GM21723 (cell line): Measurements from ENCODE around the gene GPC1.

Experiments
- ATAC-seq: cut with Tn5 transposase; IDR thresholded peaks from one replicate; pipeline ENCODE4 v1.9.1; 2021; ENCODE audit warnings: mild to moderate bottlenecking, moderate library complexity; ENCODE audit not compliant: unreplicated experiment

Gene GPC1

GRCh38 chr2:240442891-240443715 lies 7.6 kb downstream of the GPC1 start:
- no peak for ATAC-seq

- ATAC-seq = no peak
These were observed 8.4 kb downstream of the GPC1 start for GRCh38 chr2:240443891-240444301.

- ATAC-seq = no peak
These were observed 9.0 kb downstream of the GPC1 start for GRCh38 chr2:240444464-240444863.

GRCh38 chr2:240445961-240446663 lies 10.6 kb downstream of the GPC1 start:
- no peak for ATAC-seq

GRCh38 chr2:240446664-240447175 lies 11.3 kb downstream of the GPC1 start:
- no peak for ATAC-seq

GRCh38 chr2:240447331-240447730 lies 11.9 kb downstream of the GPC1 start:
- no peak for ATAC-seq

- no peak for ATAC-seq
These were observed 12.5 kb downstream of the GPC1 start for GRCh38 chr2:240447934-240448333.

GRCh38 chr2:240448387-240449274 lies 13.2 kb downstream of the GPC1 start:
- ATAC-seq = no peak

GRCh38 chr2:240449764-240450531 lies 14.5 kb downstream of the GPC1 start:
- no peak for ATAC-seq

GRCh38 chr2:240450532-240451107 lies 15.2 kb downstream of the GPC1 start:
- ATAC-seq = no peak

GRCh38 chr2:240451108-240451611 lies 15.7 kb downstream of the GPC1 start:
- no peak for ATAC-seq

- no peak for ATAC-seq
These were observed 16.5 kb downstream of the GPC1 start for GRCh38 chr2:240451791-240452461.

- ATAC-seq = no peak
These were observed 17.2 kb downstream of the GPC1 start for GRCh38 chr2:240452462-240453256.

GRCh38 chr2:240453461-240454105 lies 18.1 kb downstream of the GPC1 start:
- no peak for ATAC-seq

- ATAC-seq = no peak
These were observed 18.8 kb downstream of the GPC1 start for GRCh38 chr2:240454106-240454901.

- ATAC-seq = no peak
These were observed 19.8 kb downstream of the GPC1 start for GRCh38 chr2:240455272-240455646.
